ENCODE measurements around the gene ZCCHC3. TPM values are rescaled to one million over a fixed set of nuclear protein-coding genes. Genes with fewer than 3 reads are reported as not detected.

Gene ZCCHC3
- total and polyA plus RNA-seq, 8 donors, result 4.2 to 10.7 (median 6.2) TPM

DNA sequence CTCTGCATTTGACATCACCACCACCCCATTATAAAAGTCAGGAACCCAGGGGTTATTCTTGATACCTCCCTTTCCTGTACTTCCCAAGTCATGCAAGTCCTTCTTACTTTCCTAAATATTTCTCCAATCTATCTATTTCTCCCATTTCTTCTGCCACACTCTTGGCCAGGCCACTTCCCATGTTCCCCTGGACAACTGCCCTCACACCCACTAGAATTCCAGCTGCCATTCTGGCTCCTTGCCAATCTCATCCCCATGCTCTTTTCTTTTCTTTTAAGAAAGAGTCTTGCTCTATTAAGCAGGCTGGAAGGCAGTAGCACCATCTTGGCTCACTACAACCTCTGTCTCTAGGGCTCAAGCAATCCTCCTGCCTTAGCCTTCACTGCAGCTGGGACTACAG is 24.7 kb upstream of the ZCCHC3 start:
- intact Hi-C loops (cut with DNase I), result no loop called here
- ATAC-seq (no peak), FAIRE-seq (no peak), DNase-seq (no peak)
- TF ChIP-seq, protein P1, sequence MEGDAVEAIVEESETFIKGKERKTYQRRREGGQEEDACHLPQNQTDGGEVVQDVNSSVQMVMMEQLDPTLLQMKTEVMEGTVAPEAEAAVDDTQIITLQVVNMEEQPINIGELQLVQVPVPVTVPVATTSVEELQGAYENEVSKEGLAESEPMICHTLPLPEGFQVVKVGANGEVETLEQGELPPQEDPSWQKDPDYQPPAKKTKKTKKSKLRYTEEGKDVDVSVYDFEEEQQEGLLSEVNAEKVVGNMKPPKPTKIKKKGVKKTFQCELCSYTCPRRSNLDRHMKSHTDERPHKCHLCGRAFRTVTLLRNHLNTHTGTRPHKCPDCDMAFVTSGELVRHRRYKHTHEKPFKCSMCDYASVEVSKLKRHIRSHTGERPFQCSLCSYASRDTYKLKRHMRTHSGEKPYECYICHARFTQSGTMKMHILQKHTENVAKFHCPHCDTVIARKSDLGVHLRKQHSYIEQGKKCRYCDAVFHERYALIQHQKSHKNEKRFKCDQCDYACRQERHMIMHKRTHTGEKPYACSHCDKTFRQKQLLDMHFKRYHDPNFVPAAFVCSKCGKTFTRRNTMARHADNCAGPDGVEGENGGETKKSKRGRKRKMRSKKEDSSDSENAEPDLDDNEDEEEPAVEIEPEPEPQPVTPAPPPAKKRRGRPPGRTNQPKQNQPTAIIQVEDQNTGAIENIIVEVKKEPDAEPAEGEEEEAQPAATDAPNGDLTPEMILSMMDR (IDR thresholded peaks at IDR 0.05), result no peak
- H3K27ac ChIP-seq, result no peak overlapping the region
- H3K4me3 ChIP-seq, result no peak overlapping the region
- H3K27me3 ChIP-seq, result no peaks in the 10 kb centered on the region
- H3K36me3 ChIP-seq, result no peaks in the 10 kb centered on the region
- no peaks in the 10 kb centered on the region for H3K4me1 ChIP-seq
- H3K9me3 ChIP-seq, result no peaks in the 10 kb centered on the region

- TF ChIP-seq, protein P1 (IDR thresholded peaks at IDR 0.05), result no peak
- H3K4me1 ChIP-seq, result no peaks in the 10 kb centered on the region
- no peaks in the 10 kb centered on the region for H3K27me3 ChIP-seq
- no peak for ATAC-seq
- H3K9me3 ChIP-seq, result no peaks in the 10 kb centered on the region
- no peak overlapping the region for H3K4me3 ChIP-seq
- no peak for FAIRE-seq
- no peaks in the 10 kb centered on the region for H3K36me3 ChIP-seq
- H3K27ac ChIP-seq, result no peak overlapping the region
- WGBS, 2 donors, result 51 to 67% methylated on average over 3 of the region's 3 CpGs
- intact Hi-C loops (cut with DNase I), result no loop called here
- DNase-seq, result no peak
These were observed 23.5 kb upstream of the ZCCHC3 start for GRCh38 chr20:273884-274283.

DNA sequence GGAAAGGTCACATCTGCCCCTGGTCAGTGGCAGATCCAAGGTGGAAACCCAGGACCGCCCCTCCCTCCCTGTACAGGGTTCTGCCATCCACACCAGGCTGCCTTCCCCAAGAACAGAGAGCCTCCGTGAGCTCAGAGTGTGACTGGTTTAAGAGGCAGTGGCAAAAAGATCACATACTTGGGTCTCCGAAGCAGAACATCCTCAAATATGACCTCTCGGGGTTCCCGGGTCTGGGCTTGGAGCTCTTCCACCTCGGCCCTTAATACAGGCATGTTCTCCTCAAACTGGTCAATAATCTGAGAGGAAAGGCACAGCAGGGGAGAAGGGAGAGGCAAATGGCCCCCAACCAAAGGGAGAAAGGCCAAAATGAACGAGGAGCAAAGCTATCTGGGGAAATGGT is 21.6 kb upstream of the ZCCHC3 start:
- H3K4me3 ChIP-seq, result no peak overlapping the region
- intact Hi-C loops (cut with DNase I), result no loop called here
- ATAC-seq (no peak), DNase-seq (peak in 1 of 6 donors; percentile 3), FAIRE-seq (no peak)
- no peak overlapping the region for H3K27ac ChIP-seq
- WGBS, 2 donors, result 81 to 85% methylated on average over 7 of the region's 7 CpGs
- no peaks in the 10 kb centered on the region for H3K27me3 ChIP-seq
- H3K36me3 ChIP-seq, result no peaks in the 10 kb centered on the region
- H3K9me3 ChIP-seq, result no peaks in the 10 kb centered on the region
- TF ChIP-seq, protein P1 (IDR thresholded peaks at IDR 0.05), result no peak
- H3K4me1 ChIP-seq, result no peaks in the 10 kb centered on the region

GRCh38 chr20:276620-277495 is 20.5 kb upstream of the ZCCHC3 start:
- WGBS, 2 donors, result 91 to 95% methylated on average over 12 of the region's 12 CpGs
- ATAC-seq (no peak), FAIRE-seq (no peak), DNase-seq (peak in 1 of 6 donors; percentile 4)
- TF ChIP-seq, protein P1 (IDR thresholded peaks at IDR 0.05), result no peak
- intact Hi-C loops (cut with DNase I), result no loop called here
- H3K27me3 ChIP-seq, result no peaks in the 10 kb centered on the region
- no peak overlapping the region for H3K4me3 ChIP-seq
- no peak overlapping the region for H3K27ac ChIP-seq
- H3K9me3 ChIP-seq, result no peaks in the 10 kb centered on the region
- no peaks in the 10 kb centered on the region for H3K36me3 ChIP-seq
- H3K4me1 ChIP-seq, result no peaks in the 10 kb centered on the region

- Histone ChIP-seq H3K9me3 (no peaks in the 10 kb centered on the region), H3K27me3 (no peaks in the 10 kb centered on the region), H3K36me3 (no peaks in the 10 kb centered on the region), H3K4me3 (no peak overlapping the region), H3K4me1 (no peaks in the 10 kb centered on the region), H3K27ac (no peak overlapping the region)
- WGBS, 2 donors, result 32 to 42% methylated on average over 2 to 3 of the region's 3 CpGs
- DNase-seq (no peak), FAIRE-seq (no peak), ATAC-seq (no peak)
- intact Hi-C loops (cut with DNase I), result no loop called here
- TF ChIP-seq, protein P1 (IDR thresholded peaks at IDR 0.05), result no peak
These were observed 19.9 kb upstream of the ZCCHC3 start for GRCh38 chr20:277496-277781.
